ENCODE data around the gene SPINT2. TPM values are rescaled to one million over a fixed set of nuclear protein-coding genes. Genes with fewer than 3 reads are reported as not detected.

SPINT2 gene
- polyA plus RNA-seq, 2 of the 4 experiments (the other 2 are of a cell fraction): 291 to 343 TPM

DNA sequence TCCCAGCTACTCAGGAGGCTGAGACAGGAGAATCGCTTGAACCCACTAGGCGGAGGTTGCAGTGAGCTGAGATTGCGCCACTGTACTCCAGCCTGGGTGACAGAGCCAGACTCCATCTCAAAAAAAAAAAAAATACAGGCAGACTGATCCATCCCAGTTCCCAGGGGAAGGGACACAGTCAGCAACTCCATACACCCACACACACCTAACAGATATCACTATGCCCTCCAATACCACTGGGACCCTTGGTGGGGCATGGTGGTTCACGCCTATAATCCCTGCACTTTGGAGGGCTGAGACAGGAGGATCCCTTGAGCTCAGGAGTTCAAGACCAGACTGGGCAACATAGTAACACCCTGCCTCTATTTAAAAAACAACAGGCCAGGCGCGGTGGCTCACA is 43.0 kb upstream of the SPINT2 start:
- no peaks in the 10 kb centered on the region for H3K9me3 ChIP-seq
- 91% methylated on average over 6 of the region's 6 CpGs for WGBS (ENCODE audit: missing lambda C conversion rate)
- CTCF ChIA-PET: interaction anchor here (0.7 to 4.4 kb wide), 7 partner anchors 12 to 319 kb away, joined by 3 to 23 read pairs (median 4); no protein-coding TSS in a partner anchor
- ATAC-seq (no peak), DNase-seq (ENCODE audit: low read depth in 1 of 2, low spot score in 1 of 2) (no peak), FAIRE-seq (no peak)
- no peak overlapping the region for H3K4me3 ChIP-seq
- no peak overlapping the region for H3K27ac ChIP-seq
- H3K4me1 ChIP-seq: peaks cover 5% of the 10 kb centered on the region; the same call in 1 of the 3 replicates
- POLR2A ChIA-PET: interaction anchor here (0.7 kb wide), 1 partner anchor 15 kb away, joined by 3 read pairs; no protein-coding TSS in a partner anchor
- no peak overlapping the region for H3K4me2 ChIP-seq
- no peak for TF ChIP-seq SREBF2 (IDR thresholded peaks at IDR 0.05)
- TF ChIP-seq CEBPB (IDR thresholded peaks at IDR 0.05): peak in 1 of 2 experiments; percentile 20; a peak in 1 of 4 replicates

GRCh38 chr19:38221919-38222830 is 42.2 kb upstream of the SPINT2 start:
- H3K4me2 ChIP-seq: no peak overlapping the region
- ATAC-seq (no peak), DNase-seq (ENCODE audit: low read depth in 1 of 2, low spot score in 1 of 2) (no peak), FAIRE-seq (no peak)
- WGBS (ENCODE audit: missing lambda C conversion rate): 86% methylated on average over 64 of the region's 64 CpGs
- peaks cover 6% of the 10 kb centered on the region; the same call in 1 of the 3 replicates for H3K4me1 ChIP-seq
- TF ChIP-seq FOSB (CRISPR knock-in tag; IDR thresholded peaks at IDR 0.05): no peak
- no peak for TF ChIP-seq BHLHE40 (IDR thresholded peaks at IDR 0.05; ENCODE audit: low read depth, low read length)
- peak; percentile 49 for TF ChIP-seq ZC3H11A (IDR thresholded peaks at IDR 0.05)
- no peak for TF ChIP-seq FOXS1 (CRISPR knock-in tag; IDR thresholded peaks at IDR 0.05)
- H3K4me3 ChIP-seq: no peak overlapping the region
- CTCF ChIA-PET: interaction anchor here (0.7 to 4.4 kb wide), 5 partner anchors 11 to 320 kb away, joined by 3 to 23 read pairs (median 4); no protein-coding TSS in a partner anchor
- H3K9me3 ChIP-seq: no peaks in the 10 kb centered on the region
- POLR2A ChIA-PET: interaction anchor here (0.7 kb wide), 1 partner anchor 14 kb away, joined by 3 read pairs; no protein-coding TSS in a partner anchor
- H3K27ac ChIP-seq: no peak overlapping the region

DNA sequence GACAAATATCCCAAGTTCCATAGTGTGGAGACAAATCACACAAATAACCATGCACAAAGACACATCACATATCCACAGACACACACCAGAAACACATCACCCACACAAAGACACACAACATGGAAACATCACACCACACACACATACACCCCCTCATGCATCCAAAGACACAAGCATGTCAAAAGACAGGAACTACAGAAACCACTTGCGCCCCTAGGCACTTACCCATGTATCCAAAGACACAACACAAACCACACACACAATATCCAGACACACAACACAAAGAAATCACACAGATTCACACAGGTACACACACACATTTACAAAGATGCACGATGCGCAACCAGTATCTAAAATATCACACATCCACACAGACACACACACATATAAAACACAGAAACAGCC is 41.3 kb upstream of the SPINT2 start:
- H3K4me2 ChIP-seq: peak overlapping the region; percentile 80
- FAIRE-seq (peak; percentile 97), DNase-seq (ENCODE audit: low read depth in 1 of 2, low spot score in 1 of 2) (no peak), ATAC-seq (no peak)
- no peak overlapping the region for H3K4me3 ChIP-seq
- 89% methylated on average over 3 of the region's 3 CpGs for WGBS (ENCODE audit: missing lambda C conversion rate)
- no peak overlapping the region for H3K27ac ChIP-seq
- POLR2A ChIA-PET: no interaction called here
- H3K4me1 ChIP-seq: peaks cover 12% of the 10 kb centered on the region
- TF ChIP-seq BHLHE40 (IDR thresholded peaks at IDR 0.05; ENCODE audit: low read depth, low read length): no peak
- CTCF ChIA-PET: interaction anchor here (0.6 to 4.4 kb wide), 2 partner anchors 51 to 321 kb away, joined by 3 to 23 read pairs; no protein-coding TSS in a partner anchor
- no peaks in the 10 kb centered on the region for H3K9me3 ChIP-seq

- 10% methylated on average over 13 of the region's 13 CpGs for WGBS (ENCODE audit: missing lambda C conversion rate)
- peak overlapping the region; percentile 33 to 80 for H3K27ac ChIP-seq
- ATAC-seq: no peak; a peak in 1 of 6 replicates
- DNase-seq (ENCODE audit: low read depth in 1 of 2, low spot score in 1 of 2): no peak
- H3K4me1 ChIP-seq: peaks cover 17% of the 10 kb centered on the region
- H3K4me3 ChIP-seq: peak overlapping the region; percentile 48
- TF ChIP-seq MAX (IDR thresholded peaks at IDR 0.05) (no peak), CBX8 (IDR thresholded peaks at IDR 0.05) (no peak), JUNB (IDR thresholded peaks at IDR 0.05) (no peak), EHMT2 (IDR thresholded peaks at IDR 0.05; ENCODE audit: low read depth) (no peak), BHLHE40 (IDR thresholded peaks at IDR 0.05; ENCODE audit: low read depth, low read length) (no peak)
- TF ChIP-seq, protein P1, sequence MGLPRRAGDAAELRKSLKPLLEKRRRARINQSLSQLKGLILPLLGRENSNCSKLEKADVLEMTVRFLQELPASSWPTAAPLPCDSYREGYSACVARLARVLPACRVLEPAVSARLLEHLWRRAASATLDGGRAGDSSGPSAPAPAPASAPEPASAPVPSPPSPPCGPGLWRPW (IDR thresholded peaks at IDR 0.05): no peak
- ChIA-PET POLR2A (no interaction called here), CTCF (no interaction called here)
- H3K4me2 ChIP-seq: peak overlapping the region; percentile 80
- H3K9me3 ChIP-seq: no peaks in the 10 kb centered on the region
- no peak for FAIRE-seq
These were observed 40.8 kb upstream of the SPINT2 start for GRCh38 chr19:38223617-38224013.

- CTCF ChIA-PET: interaction anchor here (0.6 to 4.1 kb wide), 19 partner anchors 9 to 329 kb away, joined by 3 to 98 read pairs (median 6); partner anchors contain the start of genes CATSPERG, FAM98C and WDR87
- Histone ChIP-seq H3K4me2 (peak within 1 kb of the TSS; percentile 80), H3K4me1 (peaks cover 24% of the 10 kb centered on the region), H3K27ac (peak within 1 kb of the TSS; percentile 34 to 80), H3K9me3 (no peaks in the 10 kb centered on the region), H3K4me3 (peak within 1 kb of the TSS; percentile 48)
- DNase-seq (ENCODE audit: low read depth in 1 of 2, low spot score in 1 of 2) (peak; percentile 92 to 100), FAIRE-seq (peak; percentile 98), ATAC-seq (peak; percentile 79 to 93)
- POLR2A ChIA-PET: interaction anchor here (0.5 to 1.4 kb wide), 3 partner anchors 11 to 322 kb away, joined by 3 to 4 read pairs (median 3); partner anchors contain the start of gene PSMD8
- 5% methylated on average over 34 of the region's 61 CpGs for WGBS (ENCODE audit: missing lambda C conversion rate)
- TF ChIP-seq EHMT2 (IDR thresholded peaks at IDR 0.05; ENCODE audit: low read depth) (no peak), RARB (CRISPR knock-in tag; IDR thresholded peaks at IDR 0.05) (no peak), EHF (CRISPR knock-in tag; IDR thresholded peaks at IDR 0.05) (no peak), GATA3 (IDR thresholded peaks at IDR 0.05; ENCODE audit: borderline replicate concordance) (peak; percentile 41; the same call in 1 of the 2 replicates), ZNF302 (CRISPR knock-in tag; IDR thresholded peaks at IDR 0.05) (no peak), NR3C1 (IDR thresholded peaks at IDR 0.05) (no peak), ZC3H11A (IDR thresholded peaks at IDR 0.05) (no peak), CBX8 (IDR thresholded peaks at IDR 0.05) (no peak), MAX (IDR thresholded peaks at IDR 0.05) (peak; percentile 88), CHD4 (IDR thresholded peaks at IDR 0.05; ENCODE audit: borderline replicate concordance) (peak; percentile 49), JUNB (IDR thresholded peaks at IDR 0.05) (no peak)
- TF ChIP-seq, protein P2, sequence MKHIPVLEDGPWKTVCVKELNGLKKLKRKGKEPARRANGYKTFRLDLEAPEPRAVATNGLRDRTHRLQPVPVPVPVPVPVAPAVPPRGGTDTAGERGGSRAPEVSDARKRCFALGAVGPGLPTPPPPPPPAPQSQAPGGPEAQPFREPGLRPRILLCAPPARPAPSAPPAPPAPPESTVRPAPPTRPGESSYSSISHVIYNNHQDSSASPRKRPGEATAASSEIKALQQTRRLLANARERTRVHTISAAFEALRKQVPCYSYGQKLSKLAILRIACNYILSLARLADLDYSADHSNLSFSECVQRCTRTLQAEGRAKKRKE (CRISPR knock-in tag; IDR thresholded peaks at IDR 0.05; ENCODE audit: low read depth): 0 out of 2 replicates have a peak, but pooled peaks have one; percentile 15
These were observed 40.1 kb upstream of the SPINT2 start, which contains the start of gene DPF1 for GRCh38 chr19:38224014-38224862. Gene DPF1 (minus strand): TSS chr19:38224222. CDS start chr19:38224142, 80 bp downstream.
